IMR-90 (cell line): ENCODE measurements around the gene PNMA8C. TPM values are rescaled to one million over a fixed set of nuclear protein-coding genes. Genes with fewer than 3 reads are reported as not detected.
A peak's percentile ranks its signal among the peaks of the same experiment; 100 is the strongest.

ENCODE experiments used
- ATAC-seq: fragments of 200-7000 bp; cut with Tn5 transposase; 2 replicates; pipeline ENCODE4 v1.9.1; 2020; ENCODE audit warnings: low read depth, mild to moderate bottlenecking, moderate library complexity
- BruUV-seq: library from RNA; stranded (reverse); fragments of 400-500 nt; replicated peaks from 2 replicates; lab custom pipeline; 2021; lab: Mats Ljungman, UMichigan
- CTCF ChIA-PET: fragments of 300-600 bp; formaldehyde crosslinking; extraction: SDS; loops from one replicate; lab custom pipeline; 2021; ENCODE audit warnings: antibody characterized with exemption; lab: Yijun Ruan, JAX
- POLR2A ChIA-PET: fragments of 300-600 bp; sonication (Branson Sonifier 250); formaldehyde crosslinking; loops from one replicate; lab custom pipeline; 2022; ENCODE audit warnings: antibody characterized with exemption; ENCODE audit not compliant: unreplicated experiment; lab: Charles Lee
- DNase-seq: peaks from one replicate; pipeline ENCODE4 v3.0.0; 2013
- H2AFZ ChIP-seq: replicated peaks from 2 replicates; pipeline ENCODE3; 2013; ENCODE audit warnings: low read length, mild to moderate bottlenecking; ENCODE audit not compliant: poor library complexity
- H2AK5ac ChIP-seq: 2 replicates; pipeline ENCODE4 v1.6.1; 2013; ENCODE audit warnings: low read depth, low read length, inconsistent platforms
- H2AK9ac ChIP-seq: replicated peaks from 2 replicates; pipeline ENCODE3; 2013; ENCODE audit warnings: mild to moderate bottlenecking, low read depth, low read length, moderate library complexity; ENCODE audit not compliant: poor library complexity
- H2BK120ac ChIP-seq: 2 replicates; pipeline ENCODE4 v1.6.1; 2013; ENCODE audit warnings: low read depth, low read length, inconsistent platforms
- H2BK15ac ChIP-seq: 3 replicates; pipeline ENCODE4 v1.6.1; 2013; ENCODE audit warnings: low read depth, low read length, inconsistent platforms
- H2BK20ac ChIP-seq: 2 replicates; pipeline ENCODE4 v1.6.1; 2013; ENCODE audit warnings: low read depth, mild to moderate bottlenecking, inconsistent platforms, low read length, moderate library complexity
- H2BK5ac ChIP-seq: 2 replicates; pipeline ENCODE4 v1.6.1; 2013; ENCODE audit warnings: mild to moderate bottlenecking, low read depth, low read length, inconsistent platforms; ENCODE audit not compliant: poor library complexity, severe bottlenecking
- H3K14ac ChIP-seq: replicated peaks from 2 replicates; pipeline ENCODE4 v1.6.1; 2013; ENCODE audit warnings: low read depth, low read length, inconsistent platforms
- H3K18ac ChIP-seq: 2 replicates; pipeline ENCODE4 v1.6.1; 2013; ENCODE audit warnings: low read depth, low read length, control low read depth
- H3K23ac ChIP-seq: 2 replicates; pipeline ENCODE4 v1.6.1; 2013; ENCODE audit warnings: low read depth, low read length, inconsistent platforms
- H3K27ac ChIP-seq: 2 replicates; pipeline ENCODE4 v1.5.1; 2013; ENCODE audit warnings: mild to moderate bottlenecking, control low read depth, low read length; ENCODE audit not compliant: insufficient read depth
- H3K27me3 ChIP-seq: 2 replicates; pipeline ENCODE4 v1.6.1; 2013; ENCODE audit warnings: low read length; ENCODE audit not compliant: control insufficient read depth, insufficient read depth
- H3K36me3 ChIP-seq: 2 replicates; pipeline ENCODE4 v1.6.1; 2013; ENCODE audit warnings: low read length, mixed read lengths; ENCODE audit not compliant: control insufficient read depth, insufficient read depth
- H3K4ac ChIP-seq: 2 replicates; pipeline ENCODE4 v1.6.1; 2013; ENCODE audit warnings: low read depth, low read length, inconsistent platforms
- H3K4me1 ChIP-seq: 2 replicates; pipeline ENCODE4 v1.6.1; 2013; ENCODE audit warnings: low read length, mixed read lengths; ENCODE audit not compliant: control insufficient read depth, insufficient read depth
- H3K4me2 ChIP-seq: 2 replicates; pipeline ENCODE4 v1.6.1; 2013; ENCODE audit warnings: low read depth, mild to moderate bottlenecking, control low read depth, low read length, moderate library complexity
- H3K4me3 ChIP-seq: 2 replicates; pipeline ENCODE4 v1.5.1; 2013; ENCODE audit warnings: low read depth, mild to moderate bottlenecking, control low read depth, low read length, moderate library complexity; ENCODE audit not compliant: insufficient read depth
- H3K56ac ChIP-seq: 2 replicates; pipeline ENCODE4 v1.6.1; 2013; ENCODE audit warnings: low read length, inconsistent platforms; ENCODE audit not compliant: insufficient read depth; ENCODE audit errors: extremely low read depth
- H3K79me1 ChIP-seq, 2 experiments: 2 replicates each; pipeline ENCODE4 v1.6.1; 2013; ENCODE audit warnings: low read length in 2 of 2, inconsistent platforms in 1 of 2, low read depth in 1 of 2
- H3K9ac ChIP-seq: 2 replicates; pipeline ENCODE4 v1.6.1; 2013; ENCODE audit warnings: low read depth, low read length, control low read depth
- H3K9me1 ChIP-seq: 2 replicates; pipeline ENCODE4 v1.6.1; 2013; ENCODE audit warnings: low read length, inconsistent platforms; ENCODE audit not compliant: insufficient read depth
- H3K9me3 ChIP-seq: 2 replicates; pipeline ENCODE4 v1.6.1; 2013; ENCODE audit warnings: low read length; ENCODE audit not compliant: control insufficient read depth, insufficient read depth
- H4K20me1 ChIP-seq: 2 replicates; pipeline ENCODE4 v1.6.1; 2013; ENCODE audit warnings: low read length, inconsistent platforms; ENCODE audit not compliant: insufficient read depth
- H4K5ac ChIP-seq: 2 replicates; pipeline ENCODE4 v1.6.1; 2013; ENCODE audit warnings: mild to moderate bottlenecking, low read depth, low read length, control low read depth
- H4K8ac ChIP-seq, 2 experiments: 2 replicates each; pipeline ENCODE4 v1.6.1; 2013; ENCODE audit warnings: low read depth in 2 of 2, low read length in 2 of 2, control low read depth in 1 of 2, inconsistent platforms in 1 of 2
- H4K91ac ChIP-seq: 2 replicates; pipeline ENCODE4 v1.6.1; 2013; ENCODE audit warnings: low read depth, low read length, inconsistent platforms; ENCODE audit not compliant: insufficient read depth
- BHLHE40 ChIP-seq: fragments of 150-350 bp; IDR thresholded peaks from 2 replicates; pipeline ENCODE4 v1.6.1; 2016; ENCODE audit warnings: mild to moderate bottlenecking, low read depth, low read length
- CEBPB ChIP-seq: IDR thresholded peaks from 2 replicates; pipeline ENCODE4 v1.6.1; 2012; ENCODE audit warnings: low read depth, low read length, improper control_type of control experiment
- CHD1 ChIP-seq: IDR thresholded peaks from 2 replicates; pipeline ENCODE4 v1.6.1; 2012; ENCODE audit warnings: low read depth, low read length, improper control_type of control experiment
- CTCF ChIP-seq: conservative IDR thresholded peaks from 2 replicates; pipeline ENCODE4 v1.5.1; 2012; ENCODE audit warnings: mild to moderate bottlenecking, low read depth, low read length, improper control_type of control experiment
- ELK1 ChIP-seq: fragments of 150-350 bp; IDR thresholded peaks from 2 replicates; pipeline ENCODE4 v1.6.1; 2016; ENCODE audit warnings: low read depth, mild to moderate bottlenecking, low read length, moderate library complexity, borderline replicate concordance
- MAFK ChIP-seq: IDR thresholded peaks from 2 replicates; pipeline ENCODE4 v1.6.1; 2012; ENCODE audit warnings: low read depth, low read length, improper control_type of control experiment
- MAZ ChIP-seq: IDR thresholded peaks from 2 replicates; pipeline ENCODE4 v1.6.1; 2012; ENCODE audit warnings: low read depth, mild to moderate bottlenecking, low read length, improper control_type of control experiment, moderate library complexity, borderline replicate concordance
- MXI1 ChIP-seq: IDR thresholded peaks from 2 replicates; pipeline ENCODE4 v1.6.1; 2012; ENCODE audit warnings: low read depth, mild to moderate bottlenecking, low read length, moderate library complexity, borderline replicate concordance
- NFE2L2 ChIP-seq: fragments of 150-350 bp; IDR thresholded peaks from 2 replicates; pipeline ENCODE4 v1.6.1; 2016; ENCODE audit warnings: low read depth, mild to moderate bottlenecking, low read length
- POLR2A ChIP-seq: IDR thresholded peaks from 2 replicates; pipeline ENCODE4 v1.6.1; 2012; ENCODE audit warnings: mild to moderate bottlenecking, low read depth, low read length
- RAD21 ChIP-seq: IDR thresholded peaks from 2 replicates; pipeline ENCODE4 v1.6.1; 2012; ENCODE audit warnings: low read length, improper control_type of control experiment
- RCOR1 ChIP-seq: IDR thresholded peaks from 2 replicates; pipeline ENCODE4 v1.6.1; 2012; ENCODE audit warnings: mild to moderate bottlenecking, low read length, improper control_type of control experiment; ENCODE audit not compliant: insufficient replicate concordance
- SMC3 ChIP-seq: fragments of 150-350 bp; IDR thresholded peaks from 2 replicates; pipeline ENCODE4 v1.6.1; 2016; ENCODE audit warnings: low read depth, mild to moderate bottlenecking, antibody characterized with exemption, low read length, moderate library complexity
- WGBS, 2 experiments: methylation state at CpG; one replicate each; pipeline versions ENCODE4 v1.1.5 to v1.1.7; 2013; ENCODE audit warnings: missing lambda C conversion rate in 2 of 2; ENCODE audit not compliant: insufficient read length in 1 of 2; ENCODE audit errors: extremely low coverage in 2 of 2; 5-methylcytosine and 5-hydroxymethylcytosine counted together
- dilution Hi-C: fragments of 300-500 bp; cut with HindIII; formaldehyde crosslinking; loops from one replicate; pipeline ENCODE4 v1.14.3; 2018; ENCODE audit warnings: low sequenced_read_pairs; ENCODE audit not compliant: unreplicated experiment
- in situ Hi-C: fragments of 300-500 bp; cut with MboI; formaldehyde crosslinking; loops from 3 replicates; pipeline ENCODE4 v1.14.3; 2019; ENCODE audit warnings: low sequenced_read_pairs, inconsistent platforms, mixed read lengths
- intact Hi-C: fragments of 100-400 bp; cut with micrococcal nuclease; formaldehyde crosslinking; loops from 2 replicates; pipeline ENCODE4 v1.10.0; 2022
- polyA plus RNA-seq, 3 experiments: library from polyadenylated mRNA; depleted of rRNA; stranded (reverse); fragments of >200 nt; gene quantifications; 2 replicates each; pipeline ENCODE4 v1.2.3, GENCODE V29; 2012; ENCODE audit warnings: low replicate concordance in 1 of 3
- total RNA-seq: library from RNA; depleted of rRNA; stranded (reverse); fragments of >200 nt; gene quantifications from 2 replicates; pipeline ENCODE4 v1.2.3, GENCODE V29; 2012
- TF ChIP-seq, protein P1 (sequence below): fragments of 150-350 bp; IDR thresholded peaks from 2 replicates; pipeline ENCODE4 v1.6.1; 2017; ENCODE audit warnings: mild to moderate bottlenecking, antibody characterized with exemption, low read length, low read depth

Gene PNMA8C
- total and polyA plus RNA-seq, 2 of the 4 experiments (the other 2 are of a cell fraction) = 0.09 to 0.18 TPM

GRCh38 chr19:46404753-46405468, 23.8 kb downstream of the PNMA8C start:
- TF ChIP-seq POLR2A = no peak
- TF ChIP-seq NFE2L2 = no peak
- TF ChIP-seq RCOR1 = no peak
- TF ChIP-seq ELK1 = no peak
- TF ChIP-seq MAZ = no peak
- no peak for TF ChIP-seq SMC3
- no peak for TF ChIP-seq BHLHE40
- TF ChIP-seq CTCF = no peak
- TF ChIP-seq MAFK = no peak
- TF ChIP-seq RAD21 = no peak
- no peak for TF ChIP-seq MXI1
- TF ChIP-seq, protein P1, sequence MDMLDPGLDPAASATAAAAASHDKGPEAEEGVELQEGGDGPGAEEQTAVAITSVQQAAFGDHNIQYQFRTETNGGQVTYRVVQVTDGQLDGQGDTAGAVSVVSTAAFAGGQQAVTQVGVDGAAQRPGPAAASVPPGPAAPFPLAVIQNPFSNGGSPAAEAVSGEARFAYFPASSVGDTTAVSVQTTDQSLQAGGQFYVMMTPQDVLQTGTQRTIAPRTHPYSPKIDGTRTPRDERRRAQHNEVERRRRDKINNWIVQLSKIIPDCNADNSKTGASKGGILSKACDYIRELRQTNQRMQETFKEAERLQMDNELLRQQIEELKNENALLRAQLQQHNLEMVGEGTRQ = no peak
- no peak for TF ChIP-seq CEBPB
- no peak for TF ChIP-seq CHD1
- DNase-seq = no peak
- Histone ChIP-seq H4K20me1 (no peaks in the 10 kb centered on the region; the same call in 1 of the 2 replicates), H2BK15ac (no peak overlapping the region), H3K9ac (no peak overlapping the region), H3K4me3 (no peak overlapping the region), H3K27ac (no peak overlapping the region), H2BK20ac (no peak overlapping the region), H2BK5ac (no peak overlapping the region), H3K4ac (peak overlapping the region; percentile 69; the same call in 1 of the 2 replicates), H3K4me1 (peaks cover 14% of the 10 kb centered on the region), H3K23ac (no peak overlapping the region), H2BK120ac (no peak overlapping the region), H4K5ac (no peak overlapping the region; the same call in 1 of the 2 replicates), H2AFZ (peak overlapping the region; percentile 87), H3K27me3 (peaks cover 4% of the 10 kb centered on the region; the same call in 1 of the 2 replicates), H3K56ac (no peak overlapping the region), H3K9me1 (peaks cover 3% of the 10 kb centered on the region; the same call in 1 of the 2 replicates), H4K91ac (no peak overlapping the region), H2AK5ac (no peak overlapping the region), H3K9me3 (no peaks in the 10 kb centered on the region), H3K14ac (no peak overlapping the region), H4K8ac (peak overlapping the region; percentile 75 to 84; a peak in 2 of 4 replicates), H3K18ac (no peak overlapping the region), H3K79me1 (peaks cover 0 to 4% of the 10 kb centered on the region in 2 experiments; a peak in 1 of 4 replicates), H2AK9ac (peak overlapping the region; percentile 63), H3K4me2 (no peak overlapping the region), H3K36me3 (0 out of 2 replicates have a peak, but pooled peaks cover 2% of the 10 kb centered on the region)
- ChIA-PET CTCF (no interaction called here), POLR2A (no interaction called here)
- in situ Hi-C loops (loop anchor here (5.0 kb wide), 1 partner anchor 82 kb away; no protein-coding TSS in a partner anchor), intact Hi-C loops (no loop called here), dilution Hi-C loops (no loop called here)
- WGBS, 2 experiments = 67% methylated on average over 13 of the region's 41 CpGs; no CpG with 5 or more reads in 1 of the 2 experiments
- BruUV-seq = no TSS peak
- ATAC-seq = no peak
